Renal cortex interstitium (tissue), 11 donors: ENCODE data around the gene ODF2. TPM values are rescaled to one million over a fixed set of nuclear protein-coding genes. Genes with fewer than 3 reads are reported as not detected.

Experiments
- DNase-seq, 11 donors: peaks; one replicate each; pipeline ENCODE4 v3.0.0-alpha.2; 2013; ENCODE audit warnings: low read depth in 9 of 11, low spot score in 4 of 11; ENCODE audit errors: extremely low read depth in 1 of 11
- polyA plus RNA-seq, 3 donors: library from polyadenylated mRNA; unstranded; fragments of 120-200 nt; gene quantifications; one replicate each; pipeline ENCODE4 v1.2.1, GENCODE V29; 2013; ENCODE audit not compliant: insufficient read length in 3 of 3

ODF2 gene
- polyA plus RNA-seq, 3 donors, result 46.9 to 51.8 (median 49.9) TPM

DNA sequence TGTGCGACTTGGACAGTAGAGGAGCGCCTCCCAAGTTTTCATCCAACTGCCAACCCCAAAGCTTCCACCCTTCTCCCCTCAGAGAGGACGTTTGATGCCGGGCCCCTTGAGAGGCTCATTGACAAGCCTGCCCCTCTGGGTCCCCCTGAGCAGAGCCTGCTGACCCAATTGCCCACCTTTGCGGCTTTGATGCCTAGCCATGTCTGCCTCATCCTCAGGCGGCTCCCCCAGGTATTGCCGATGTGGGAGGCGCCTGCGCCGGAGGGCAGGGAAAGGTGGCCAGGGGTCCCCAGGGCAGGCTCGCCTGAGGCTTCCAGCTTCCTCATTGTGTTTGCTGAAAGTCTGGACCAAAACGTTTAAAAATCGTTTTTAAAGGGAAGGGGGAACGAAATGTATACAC, 1.4 kb downstream of the ODF2 start:
- DNase-seq, result no peak

DNA sequence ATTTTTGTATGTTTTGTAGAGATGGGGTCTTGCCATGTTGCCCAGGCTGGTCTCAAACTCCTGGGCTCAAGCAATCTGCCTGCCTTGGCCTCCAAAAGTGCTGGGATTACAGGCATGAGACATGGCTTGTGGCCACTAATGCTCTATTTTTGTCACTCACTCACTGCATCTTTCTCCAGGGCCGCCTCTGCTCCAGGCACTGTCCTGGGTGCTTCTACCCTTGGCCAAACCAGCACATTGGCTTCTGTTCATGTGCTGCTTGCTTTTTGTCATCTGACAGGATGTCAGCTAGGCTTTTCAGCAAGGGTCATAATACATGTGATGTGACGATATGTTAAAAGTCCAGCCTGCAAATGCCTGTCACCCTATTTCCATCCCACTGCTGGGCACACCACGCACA, 3.2 kb downstream of the ODF2 start:
- no peak for DNase-seq

DNA sequence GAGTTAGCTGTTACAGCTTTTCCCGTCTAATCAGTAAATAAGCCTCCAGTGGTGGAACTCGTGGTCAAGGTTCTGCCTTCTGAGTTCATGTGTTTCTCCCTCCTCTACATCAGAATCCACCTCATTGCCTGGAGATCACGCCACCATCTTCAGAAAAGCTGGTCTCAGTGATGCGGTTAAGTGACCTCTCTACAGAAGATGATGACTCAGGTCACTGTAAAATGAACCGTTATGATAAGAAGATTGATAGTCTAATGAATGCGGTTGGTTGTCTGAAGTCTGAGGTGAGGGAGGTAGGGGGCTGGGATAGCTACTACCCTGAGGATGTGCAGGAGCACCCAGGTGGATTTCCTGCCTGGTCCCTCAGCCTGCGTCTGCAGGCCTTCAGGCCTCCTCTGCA, 13.3 kb downstream of the ODF2 start:
- no peak for DNase-seq

DNA sequence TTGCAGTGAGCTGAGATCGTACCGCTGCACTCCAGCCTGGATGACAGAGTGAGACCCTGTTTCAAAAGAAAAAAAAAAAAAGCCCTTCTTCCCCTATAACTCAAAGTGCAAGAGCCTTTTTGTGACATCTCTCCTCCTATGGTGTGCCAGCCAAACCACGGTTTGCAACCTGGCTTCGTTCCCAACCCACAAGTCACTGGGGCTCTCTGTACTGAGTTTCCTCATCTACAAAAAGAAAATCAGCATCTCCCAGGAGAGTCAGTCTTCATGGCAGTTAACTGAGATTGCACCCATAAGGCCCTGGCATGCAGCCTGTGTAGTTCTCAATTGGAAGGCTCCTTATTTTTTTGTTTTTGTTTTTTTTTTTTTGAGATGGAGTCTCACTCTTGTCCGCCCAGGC, 14.8 kb downstream of the ODF2 start:
- DNase-seq, result no peak

DNA sequence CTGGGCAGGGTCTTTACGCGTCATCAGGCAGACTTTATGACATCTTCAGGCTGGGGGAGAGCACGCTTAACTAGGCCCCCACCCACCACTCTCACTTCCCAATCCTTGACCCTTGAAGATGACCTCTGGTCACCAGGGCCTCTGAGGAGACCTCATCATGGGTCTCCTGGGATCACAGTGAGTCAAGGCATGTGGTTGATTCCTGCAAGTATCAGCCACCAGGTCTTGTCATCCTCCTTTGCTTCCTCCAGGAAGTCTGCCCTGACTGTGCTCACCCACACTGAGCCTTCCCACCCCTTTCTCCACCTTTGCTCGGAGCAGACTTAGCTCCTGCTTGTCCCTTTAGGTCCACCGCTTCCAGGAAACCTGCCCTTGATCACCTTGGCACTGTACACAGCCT, 17.3 kb downstream of the ODF2 start:
- DNase-seq, result no peak

DNA sequence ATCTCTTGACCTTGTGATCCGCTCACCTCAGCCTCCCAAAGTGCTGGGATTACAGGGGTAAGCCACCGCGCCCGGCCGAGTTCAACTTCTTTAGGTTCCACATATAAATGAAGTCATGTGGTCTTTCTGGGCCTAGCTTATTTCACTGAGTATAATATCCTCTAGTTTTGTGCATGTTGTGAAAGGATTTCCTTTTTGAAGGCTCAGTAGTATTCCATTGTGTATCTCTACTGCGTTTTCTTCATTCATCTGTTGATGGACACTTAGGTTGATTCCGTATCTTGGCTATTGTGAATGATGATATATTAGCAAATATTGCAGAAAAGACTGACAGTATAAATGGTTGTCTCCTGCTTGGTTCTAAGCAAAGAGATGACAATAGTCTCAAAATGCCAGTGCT, 20.1 kb downstream of the ODF2 start:
- DNase-seq, result no peak

DNA sequence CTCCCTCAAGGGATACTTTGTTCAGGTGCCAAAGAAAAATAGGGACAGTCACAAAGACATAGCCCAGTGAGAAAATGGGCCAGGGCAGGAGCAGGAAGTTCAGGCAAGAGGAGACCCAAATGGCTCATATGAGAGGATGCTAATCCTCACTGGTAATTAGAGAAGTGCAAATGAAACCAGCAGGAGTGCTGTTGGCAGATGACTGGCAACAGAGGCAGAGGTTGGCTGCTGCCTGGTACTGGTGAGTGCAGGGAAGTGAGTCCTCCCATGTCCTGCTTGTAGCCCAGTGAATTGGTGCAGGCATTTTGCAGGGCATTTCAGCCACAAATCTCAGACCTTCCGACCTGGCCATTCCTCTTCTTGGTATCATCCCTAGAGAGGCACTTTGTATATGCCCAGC, 23.5 kb downstream of the ODF2 start:
- no peak for DNase-seq

DNA sequence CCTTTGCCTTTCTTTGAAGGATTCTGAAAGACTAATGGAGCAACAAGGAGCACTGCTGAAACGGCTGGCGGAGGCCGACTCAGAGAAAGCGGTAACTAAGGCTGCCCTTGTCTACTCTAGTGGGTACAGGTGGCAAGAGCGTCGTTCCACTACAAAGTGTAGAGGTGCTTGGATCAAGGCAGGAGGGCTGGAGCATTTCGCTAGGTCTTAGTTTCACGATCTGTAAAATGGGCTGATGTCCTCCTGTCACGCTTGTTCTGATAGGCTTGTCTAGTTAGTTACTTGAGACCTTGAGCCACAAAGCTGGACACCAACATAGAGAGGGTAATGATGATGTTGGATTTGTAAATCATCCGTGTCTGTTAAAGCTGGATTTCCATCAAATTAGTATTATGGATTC, 25.8 kb downstream of the ODF2 start:
- DNase-seq, result no peak

DNA sequence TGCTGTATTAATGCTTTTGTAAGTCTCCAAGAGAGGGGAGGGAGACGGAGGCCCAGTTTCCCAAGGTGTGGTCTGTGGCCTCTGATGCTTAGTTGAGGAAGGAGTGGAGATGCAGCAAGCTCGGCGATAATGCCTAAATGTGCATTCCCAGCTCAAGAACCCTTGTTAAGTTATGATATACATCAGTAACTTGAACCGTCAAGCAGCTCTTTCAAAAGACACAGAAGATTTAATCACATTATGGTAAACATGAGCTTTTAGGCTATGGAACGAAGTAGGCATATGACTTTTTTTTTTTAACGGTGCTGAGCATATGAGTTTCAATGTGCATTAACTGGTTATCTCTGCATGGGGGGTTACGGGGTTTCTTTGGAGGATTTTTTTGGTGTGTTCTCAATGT, 26.4 kb downstream of the ODF2 start:
- no peak for DNase-seq

DNA sequence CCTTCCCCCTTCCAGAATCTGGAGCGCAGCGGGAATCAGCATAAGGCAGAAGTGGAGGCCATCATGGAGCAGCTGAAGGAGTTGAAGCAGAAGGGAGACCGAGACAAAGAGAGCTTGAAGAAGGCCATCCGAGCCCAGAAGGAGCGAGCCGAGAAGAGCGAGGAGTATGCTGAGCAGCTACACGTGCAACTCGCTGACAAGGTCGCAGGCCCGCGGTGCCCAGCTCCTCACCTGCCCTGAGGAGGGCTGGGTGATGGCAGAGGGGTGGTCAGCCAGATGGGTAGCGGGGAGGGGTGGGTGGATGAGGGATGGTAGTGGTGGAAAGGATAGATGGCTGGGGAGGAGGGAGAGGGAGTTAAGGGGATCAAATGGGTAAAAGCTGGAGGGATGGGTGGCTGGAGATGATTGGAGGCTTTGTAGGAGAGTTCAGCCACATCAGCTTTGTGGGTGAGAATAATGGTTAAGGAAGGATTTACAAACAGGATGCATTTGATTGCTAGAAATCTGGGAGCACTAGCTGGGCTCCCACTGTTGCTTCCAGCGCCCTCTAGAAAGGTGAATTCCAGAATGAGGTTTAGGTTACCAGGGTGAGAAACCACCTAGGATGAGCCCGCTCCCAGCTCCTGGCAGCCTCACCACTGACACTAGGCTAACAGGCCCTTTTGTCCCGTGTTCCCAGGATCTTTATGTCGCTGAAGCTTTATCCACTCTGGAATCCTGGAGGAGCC, 29.0 kb downstream of the ODF2 start:
- DNase-seq, result no peak

DNA sequence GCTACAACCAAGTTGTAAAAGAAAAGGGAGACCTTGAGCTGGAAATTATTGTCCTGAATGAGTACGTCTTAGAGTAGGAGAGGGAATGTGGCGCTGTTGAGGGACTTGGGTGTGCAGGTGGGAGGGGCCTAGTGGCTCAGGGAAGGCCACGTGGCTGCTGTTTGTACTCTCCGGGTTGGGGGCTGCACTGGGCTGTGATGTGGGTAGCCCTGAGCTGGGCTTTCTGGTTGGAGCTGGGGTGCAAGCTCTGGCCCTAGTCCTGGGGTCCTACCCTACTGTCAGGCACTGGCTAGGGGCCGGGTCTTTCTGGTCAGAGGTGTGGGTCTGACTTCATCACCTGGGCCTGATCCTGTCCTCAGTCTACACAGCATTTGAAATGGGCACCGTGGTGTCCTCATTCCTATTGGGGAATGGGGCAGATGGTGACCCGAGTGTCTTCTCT, 29.6 kb downstream of the ODF2 start:
- DNase-seq, result no peak

DNA sequence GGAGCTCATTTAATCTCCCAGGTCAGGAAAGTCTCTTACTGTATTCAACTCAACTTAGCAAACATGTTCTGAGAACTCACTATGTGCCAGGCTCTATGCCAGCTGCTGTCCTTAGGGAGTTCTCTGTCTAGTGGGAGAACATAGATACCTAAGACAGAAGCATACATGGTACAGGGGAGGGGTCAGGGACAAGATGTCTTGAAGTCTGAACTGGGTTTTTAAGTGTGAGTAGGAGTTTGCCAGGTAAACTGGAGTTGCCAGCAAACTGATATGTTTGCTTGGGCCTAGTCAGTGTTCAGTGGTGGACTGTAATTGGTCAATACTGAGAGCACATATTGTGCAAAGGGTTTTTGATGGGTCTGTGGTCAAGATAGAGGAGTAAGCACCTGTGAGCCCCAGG, 30.4 kb downstream of the ODF2 start:
- DNase-seq, result no peak

DNA sequence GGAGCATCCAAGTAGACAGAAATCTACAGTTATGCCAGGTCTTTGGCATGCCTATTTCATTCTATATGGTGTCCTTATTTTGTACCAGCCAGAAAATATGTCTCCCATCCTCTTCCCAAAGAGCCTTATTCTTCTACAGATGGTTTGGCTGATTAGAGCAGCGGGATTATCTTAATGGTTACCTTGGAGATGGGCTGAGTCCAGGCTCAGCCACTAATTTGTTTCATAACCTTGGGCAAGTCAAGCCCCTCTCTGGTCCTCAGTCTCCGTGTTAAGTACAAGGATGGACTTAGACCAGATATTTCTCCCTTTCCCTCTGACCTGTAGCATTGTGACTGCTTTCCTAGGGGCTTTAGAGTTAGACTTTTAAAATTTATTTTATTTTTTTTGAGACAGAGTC, 37.6 kb downstream of the ODF2 start:
- DNase-seq, result no peak

DNA sequence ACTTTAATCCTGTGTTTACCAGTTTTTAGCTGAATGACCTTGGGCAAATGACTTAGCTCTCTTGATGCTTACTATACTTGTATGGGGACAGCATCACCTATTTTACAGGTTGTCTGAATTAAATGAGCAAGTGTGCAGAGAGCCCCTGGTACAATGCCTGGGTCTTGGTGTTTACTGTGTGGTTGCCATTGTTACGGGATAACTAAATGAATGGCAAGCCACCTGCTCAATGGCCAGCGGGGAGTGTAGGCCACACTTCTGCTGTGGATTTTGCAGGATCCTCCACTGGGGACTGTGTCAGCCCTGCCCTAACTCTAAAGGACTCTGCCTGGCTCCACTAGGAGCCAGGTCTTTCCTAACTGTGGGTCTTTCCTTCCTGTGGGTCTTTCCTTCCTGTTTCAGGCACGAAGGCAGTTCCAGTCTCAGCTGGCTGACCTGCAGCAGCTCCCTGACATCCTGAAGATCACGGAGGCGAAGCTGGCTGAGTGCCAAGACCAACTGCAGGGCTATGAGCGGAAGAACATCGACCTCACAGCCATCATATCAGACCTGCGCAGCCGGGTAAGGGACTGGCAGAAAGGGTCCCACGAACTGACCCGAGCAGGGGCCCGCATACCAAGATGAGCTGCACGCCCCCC, 38.4 kb downstream of the ODF2 start:
- DNase-seq, result peak in 2 of 11 donors; percentile 33 to 52

DNA sequence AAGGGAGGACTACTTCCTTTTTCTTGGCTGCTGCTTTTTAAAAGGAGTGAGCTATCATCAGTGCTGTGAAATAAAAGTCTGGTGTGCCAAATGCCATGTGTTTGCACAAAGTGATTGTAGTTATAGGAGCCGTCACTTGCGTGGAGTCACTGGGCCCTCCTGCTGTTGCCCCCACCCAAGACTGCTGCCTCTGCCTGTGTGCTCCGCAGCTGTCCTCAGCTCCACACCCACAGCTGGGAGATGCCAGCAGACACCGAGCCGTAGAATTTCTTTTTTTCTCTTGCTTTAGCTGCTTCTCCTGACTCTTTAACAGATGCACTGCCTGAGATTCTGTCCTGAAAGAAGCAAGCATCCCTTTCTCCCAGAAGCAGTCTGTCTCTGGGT, 38.9 kb downstream of the ODF2 start:
- no peak for DNase-seq

DNA sequence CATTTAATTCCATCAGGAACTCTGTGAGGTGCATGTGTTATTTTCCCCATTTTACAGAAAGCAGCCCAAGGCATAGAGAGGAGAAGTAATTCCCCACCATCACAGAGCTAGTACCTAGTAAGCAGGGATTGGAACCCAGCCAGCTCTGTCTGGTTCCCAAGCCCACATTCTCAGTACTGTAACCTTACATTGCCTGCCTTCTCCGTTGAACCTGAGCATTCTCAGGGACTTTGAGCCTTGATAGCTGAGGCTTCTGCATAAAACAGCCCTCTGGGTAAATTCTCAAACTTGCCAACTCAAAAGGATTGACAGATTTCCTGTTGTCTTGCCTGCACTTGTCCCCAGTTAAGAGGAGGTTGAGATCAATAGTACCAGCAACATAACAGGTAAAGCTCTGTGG, 39.5 kb downstream of the ODF2 start:
- DNase-seq, result no peak

DNA sequence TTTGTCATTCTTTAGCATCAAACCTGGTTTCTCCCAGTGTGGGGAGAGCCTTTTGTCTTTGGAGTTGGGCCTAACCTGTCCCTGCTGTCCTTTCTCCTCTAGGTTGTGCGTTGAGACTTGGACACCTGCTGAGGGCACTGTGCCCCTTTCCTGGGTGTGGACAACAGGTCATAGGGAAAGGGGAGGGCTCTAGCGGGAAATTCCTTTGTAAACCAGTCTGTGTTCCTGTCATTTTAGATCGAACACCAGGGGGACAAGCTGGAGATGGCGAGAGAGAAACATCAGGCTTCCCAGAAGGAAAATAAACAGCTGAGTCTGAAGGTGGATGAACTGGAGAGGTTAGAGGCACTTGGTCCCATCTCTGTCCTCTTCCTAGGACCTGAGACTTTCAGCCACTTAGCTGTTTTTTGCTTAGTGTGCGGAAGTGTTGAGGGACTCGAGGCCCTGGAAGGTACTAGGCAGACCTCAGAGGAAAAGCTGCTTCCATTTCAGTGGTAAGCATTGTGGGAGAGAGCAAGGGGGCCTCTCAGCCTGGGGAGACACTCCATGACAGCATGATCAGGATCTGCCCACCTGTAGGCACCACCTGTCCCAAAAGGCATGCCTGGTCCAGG, 40.1 kb downstream of the ODF2 start:
- DNase-seq, result no peak

DNA sequence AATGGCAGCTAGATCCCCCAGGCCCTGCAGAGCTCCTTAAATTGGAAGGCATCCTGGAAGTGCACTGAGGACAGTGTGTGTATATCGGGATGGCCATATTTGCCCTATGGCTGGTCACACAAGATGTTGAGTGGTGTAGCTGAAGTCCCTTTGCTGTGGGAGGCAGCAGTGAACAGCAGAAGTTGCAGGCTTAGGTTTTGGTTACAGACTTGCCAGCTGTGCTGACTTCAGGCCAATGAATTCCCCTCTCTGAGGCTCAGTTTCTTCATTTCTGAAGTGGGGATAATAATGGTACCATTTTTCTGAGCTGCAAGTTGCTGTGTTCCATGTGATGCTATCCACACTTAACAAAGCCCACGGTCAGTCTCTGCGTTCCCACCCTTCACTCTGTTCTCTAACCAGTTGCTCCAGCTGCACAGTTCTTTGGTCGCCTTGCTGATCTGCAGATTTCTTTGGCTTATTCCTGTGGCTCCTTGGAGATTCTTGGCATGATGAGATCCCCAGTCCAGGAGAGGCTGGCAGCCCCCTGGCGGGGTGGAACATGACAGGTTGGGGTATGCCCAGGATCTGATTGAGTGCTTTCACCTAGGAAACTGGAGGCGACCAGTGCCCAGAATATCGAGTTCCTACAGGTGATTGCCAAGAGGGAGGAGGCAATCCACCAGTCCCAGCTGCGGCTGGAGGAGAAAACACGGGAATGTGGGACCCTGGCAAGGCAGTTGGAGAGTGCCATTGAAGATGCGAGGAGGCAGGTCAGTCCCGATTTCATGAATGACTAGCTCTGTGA, 42.2 kb downstream of the ODF2 start:
- no peak for DNase-seq

DNA sequence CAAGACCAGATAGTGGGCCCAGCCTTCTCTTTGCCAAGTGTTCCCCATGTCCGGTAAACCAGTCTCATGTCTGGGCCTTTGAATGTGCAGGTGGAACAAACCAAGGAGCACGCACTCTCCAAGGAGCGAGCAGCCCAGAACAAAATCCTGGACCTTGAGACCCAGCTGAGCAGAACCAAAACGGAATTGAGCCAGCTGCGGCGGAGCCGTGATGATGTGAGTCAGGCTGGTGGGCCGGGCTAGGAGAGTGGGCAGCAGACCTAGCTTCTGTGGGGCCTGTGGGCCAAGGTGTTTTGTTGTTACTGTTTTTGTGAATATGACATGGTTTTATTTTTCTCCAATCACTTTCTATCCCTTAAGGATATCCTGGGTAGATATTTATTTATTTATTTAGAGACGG, 43.1 kb downstream of the ODF2 start:
- DNase-seq, result no peak

DNA sequence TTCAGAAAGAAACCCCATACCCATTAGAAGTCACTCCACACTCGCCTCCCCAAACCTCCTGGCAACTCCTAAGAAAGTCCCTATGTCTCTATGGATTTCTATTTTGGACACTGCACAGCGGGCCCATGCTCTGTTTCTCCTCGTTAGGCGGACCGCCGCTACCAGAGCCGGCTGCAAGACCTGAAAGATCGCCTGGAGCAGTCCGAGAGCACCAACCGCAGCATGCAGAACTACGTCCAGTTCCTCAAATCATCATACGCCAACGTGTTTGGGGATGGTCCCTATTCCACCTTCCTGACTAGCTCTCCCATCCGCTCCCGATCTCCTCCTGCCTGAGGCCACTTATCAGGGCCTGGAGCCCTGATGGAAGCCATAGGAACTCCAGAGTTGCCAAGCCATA, 44.1 kb downstream of the ODF2 start:
- no peak for DNase-seq
